Measurements from ENCODE around the gene OR5K4.

GRCh38 chr3:98331329-98331728 lies 22.3 kb upstream of the OR5K4 start:
- TF ChIP-seq, protein P1, sequence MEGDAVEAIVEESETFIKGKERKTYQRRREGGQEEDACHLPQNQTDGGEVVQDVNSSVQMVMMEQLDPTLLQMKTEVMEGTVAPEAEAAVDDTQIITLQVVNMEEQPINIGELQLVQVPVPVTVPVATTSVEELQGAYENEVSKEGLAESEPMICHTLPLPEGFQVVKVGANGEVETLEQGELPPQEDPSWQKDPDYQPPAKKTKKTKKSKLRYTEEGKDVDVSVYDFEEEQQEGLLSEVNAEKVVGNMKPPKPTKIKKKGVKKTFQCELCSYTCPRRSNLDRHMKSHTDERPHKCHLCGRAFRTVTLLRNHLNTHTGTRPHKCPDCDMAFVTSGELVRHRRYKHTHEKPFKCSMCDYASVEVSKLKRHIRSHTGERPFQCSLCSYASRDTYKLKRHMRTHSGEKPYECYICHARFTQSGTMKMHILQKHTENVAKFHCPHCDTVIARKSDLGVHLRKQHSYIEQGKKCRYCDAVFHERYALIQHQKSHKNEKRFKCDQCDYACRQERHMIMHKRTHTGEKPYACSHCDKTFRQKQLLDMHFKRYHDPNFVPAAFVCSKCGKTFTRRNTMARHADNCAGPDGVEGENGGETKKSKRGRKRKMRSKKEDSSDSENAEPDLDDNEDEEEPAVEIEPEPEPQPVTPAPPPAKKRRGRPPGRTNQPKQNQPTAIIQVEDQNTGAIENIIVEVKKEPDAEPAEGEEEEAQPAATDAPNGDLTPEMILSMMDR (IDR thresholded peaks at IDR 0.05) = no peak
- no peak for TF ChIP-seq POLR2AphosphoS5 (IDR thresholded peaks at IDR 0.05)

Measured in stomach (tissue), 4 donors.